Activated CD8-positive, alpha-beta memory T cell treated with anti-CD3 and anti-CD28 coated beads for 24 hours (primary cell): ENCODE measurements around the gene KIF2A.

ENCODE experiments used
- DNase-seq: peaks from one replicate; pipeline ENCODE4 v3.0.0-alpha.2; 2020

The KIF2A gene

DNA sequence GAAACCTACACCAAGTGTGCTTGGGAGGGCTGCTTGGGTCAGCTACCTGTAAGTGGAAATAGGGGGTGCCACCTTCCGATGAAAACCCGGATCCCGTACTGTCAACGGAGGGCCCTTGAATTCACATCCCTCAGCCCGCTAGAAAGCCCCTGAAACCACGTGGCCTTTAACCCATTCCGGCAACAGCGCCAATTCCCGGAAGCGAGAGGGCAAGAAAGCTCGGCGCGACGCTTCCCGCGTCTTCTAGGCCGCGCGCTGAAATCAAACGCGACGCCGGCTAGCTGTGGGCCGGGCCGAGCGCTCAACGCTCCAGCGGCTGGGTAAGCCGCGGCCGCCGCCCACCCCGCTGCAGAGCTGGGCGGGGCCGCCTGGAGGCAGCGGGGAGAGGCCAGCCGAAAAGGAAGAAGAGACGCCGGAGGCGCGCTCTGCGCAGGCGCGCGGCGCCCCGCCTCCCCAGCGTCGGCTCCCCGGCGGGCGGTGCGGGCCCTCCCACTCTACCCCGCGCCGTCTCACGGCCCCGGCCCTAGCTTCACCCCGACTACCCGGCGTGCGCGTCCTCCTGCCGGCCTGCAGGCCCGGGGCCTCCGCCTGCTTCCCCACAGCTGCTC lies at the start of gene KIF2A:
Gene KIF2A, plus strand, starts transcription at position 492 of the 608 bp plus-strand sequence. CDS start 267 bp downstream, outside the sequence.
- peak; percentile 94 for DNase-seq

DNA sequence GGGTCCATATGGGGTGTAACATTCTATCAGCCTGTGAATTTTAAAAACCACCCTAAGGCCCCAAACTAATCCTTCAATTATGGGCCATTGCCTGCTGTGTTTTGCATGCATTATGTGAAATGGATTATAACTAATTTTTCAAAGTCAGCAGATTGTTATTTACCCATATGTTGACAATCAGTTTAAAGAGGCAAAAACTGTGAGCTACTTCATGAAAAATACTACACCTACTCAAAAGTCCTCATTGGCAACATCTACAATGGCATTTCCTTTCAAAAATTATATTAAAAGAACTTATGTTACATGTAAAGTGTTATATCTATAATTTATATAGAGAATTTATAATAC lies 49.0 kb upstream of the KIF2A start:
- DNase-seq, result no peak

DNA sequence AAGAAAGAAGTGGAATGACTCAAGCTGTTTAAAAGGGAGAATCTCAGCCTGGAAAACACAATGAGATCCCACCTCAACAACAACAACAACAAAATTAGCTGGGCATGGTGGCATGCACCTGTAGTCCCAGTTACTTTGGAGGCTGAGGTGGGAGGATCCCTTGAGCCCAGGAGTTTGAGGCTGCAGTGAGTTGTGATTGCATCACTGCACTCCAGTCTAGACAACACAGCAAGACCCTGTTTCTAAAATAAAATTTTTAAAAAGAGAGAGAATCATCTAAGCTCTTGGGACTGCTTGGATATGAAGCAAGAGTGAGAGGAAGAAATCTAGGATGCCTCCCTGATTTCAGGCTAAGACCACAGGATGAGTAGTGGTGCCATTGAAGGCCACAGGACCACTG lies 47.4 kb upstream of the KIF2A start:
- no peak for DNase-seq

DNA sequence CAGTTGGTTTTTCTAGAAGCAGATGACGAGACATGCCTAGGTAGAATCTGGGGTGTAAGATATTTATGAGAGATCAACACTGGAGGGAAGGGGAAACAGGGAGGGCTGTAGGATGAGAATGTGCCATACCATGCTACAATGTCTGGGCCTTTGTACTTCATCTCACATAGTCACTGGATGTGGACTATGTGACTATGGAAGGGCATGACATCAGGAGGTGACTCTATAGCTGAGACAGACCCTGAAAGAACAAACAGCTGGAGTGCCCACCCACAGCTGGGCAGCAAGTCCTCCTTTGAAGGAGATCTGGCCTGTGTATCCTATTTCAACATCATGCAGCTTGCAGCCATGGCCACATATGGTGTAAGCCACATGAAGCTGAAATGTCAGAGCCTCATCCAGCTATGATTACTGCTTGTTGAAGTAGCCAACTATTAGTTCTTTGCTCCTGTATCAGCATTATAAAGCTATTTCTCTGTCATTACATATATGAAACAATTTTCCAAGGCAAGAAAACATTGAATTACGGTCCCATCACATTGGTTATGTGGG lies 46.2 kb upstream of the KIF2A start:
- no peak for DNase-seq

DNA sequence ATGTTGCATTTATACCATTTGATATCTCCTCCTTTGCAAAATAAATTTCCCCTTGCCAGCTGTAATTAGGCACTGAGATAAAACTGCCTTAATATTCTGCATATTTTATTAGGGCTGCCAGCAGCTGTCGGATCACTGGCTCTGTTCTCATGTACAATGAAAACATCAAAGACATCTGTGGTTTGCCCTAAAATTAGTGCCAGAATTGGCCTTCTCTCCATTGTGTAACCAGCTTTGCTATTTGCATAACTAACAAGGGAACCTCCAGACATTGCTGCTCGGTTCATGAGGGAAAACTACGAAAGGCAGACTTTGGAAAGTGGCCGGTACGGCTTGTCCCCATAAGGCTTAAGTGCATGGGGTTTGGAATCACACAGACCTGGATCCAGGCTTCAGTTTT lies 45.5 kb upstream of the KIF2A start:
- no peak for DNase-seq

DNA sequence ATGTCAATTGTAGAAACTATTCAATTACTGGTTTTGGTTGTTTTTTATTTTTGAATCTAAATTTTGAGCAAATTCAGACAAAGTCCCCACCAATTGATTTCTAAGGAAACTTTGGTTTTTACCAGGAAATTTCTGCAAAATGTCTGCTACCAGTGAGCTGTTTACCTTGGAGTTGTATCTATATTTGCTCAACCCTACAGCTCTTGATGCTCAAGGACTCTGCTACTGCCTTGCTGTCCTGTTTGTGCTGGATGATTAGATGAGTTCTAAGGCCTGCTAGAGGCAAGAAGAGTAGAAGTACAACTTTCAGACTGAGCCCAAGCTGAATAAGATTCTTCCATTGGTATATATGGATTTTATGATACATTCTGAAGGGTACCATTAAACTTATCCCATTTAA lies 42.6 kb upstream of the KIF2A start:
- no peak for DNase-seq

DNA sequence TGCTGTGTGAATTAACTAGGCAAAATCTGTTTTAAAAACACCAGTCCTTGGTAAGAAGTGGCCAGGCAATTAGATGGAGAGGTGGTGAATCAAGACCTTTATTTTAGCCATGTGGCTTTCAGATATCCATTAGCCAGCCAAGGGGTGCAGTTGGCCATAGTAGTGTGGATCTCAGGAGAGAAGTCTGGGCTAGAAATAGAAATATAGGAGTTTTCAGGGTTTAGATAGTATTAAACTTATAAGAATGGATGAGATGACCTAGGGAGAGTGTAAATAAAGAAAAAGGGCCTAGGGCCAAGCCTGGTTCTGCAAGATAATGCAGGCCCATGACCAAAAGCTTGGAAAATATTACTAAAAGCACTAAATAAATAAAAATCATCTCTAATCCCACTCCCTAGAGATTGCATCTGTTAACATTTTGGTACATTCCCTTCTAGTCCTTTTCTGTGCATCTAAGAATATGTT lies 40.3 kb upstream of the KIF2A start:
- no peak for DNase-seq

DNA sequence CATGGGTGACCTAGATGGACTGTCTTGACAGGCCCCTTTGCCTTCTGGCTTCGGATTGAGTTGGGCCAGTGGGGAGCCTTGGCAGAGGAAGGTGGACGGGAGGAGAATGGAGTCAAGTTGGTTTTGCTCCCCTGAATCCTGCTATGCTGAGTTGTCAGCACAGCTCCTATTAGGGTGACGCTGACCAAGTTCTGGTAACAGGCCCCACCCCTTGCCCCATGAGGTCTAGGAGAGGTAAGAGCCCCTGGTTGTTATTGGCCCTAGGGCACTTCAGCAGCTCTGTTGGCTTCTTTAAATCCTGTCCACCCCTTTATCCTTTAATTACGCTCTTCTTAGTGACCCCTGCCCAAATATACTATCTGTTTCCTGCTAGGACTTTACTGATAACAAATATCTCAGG lies 39.4 kb upstream of the KIF2A start:
- DNase-seq, result no peak

DNA sequence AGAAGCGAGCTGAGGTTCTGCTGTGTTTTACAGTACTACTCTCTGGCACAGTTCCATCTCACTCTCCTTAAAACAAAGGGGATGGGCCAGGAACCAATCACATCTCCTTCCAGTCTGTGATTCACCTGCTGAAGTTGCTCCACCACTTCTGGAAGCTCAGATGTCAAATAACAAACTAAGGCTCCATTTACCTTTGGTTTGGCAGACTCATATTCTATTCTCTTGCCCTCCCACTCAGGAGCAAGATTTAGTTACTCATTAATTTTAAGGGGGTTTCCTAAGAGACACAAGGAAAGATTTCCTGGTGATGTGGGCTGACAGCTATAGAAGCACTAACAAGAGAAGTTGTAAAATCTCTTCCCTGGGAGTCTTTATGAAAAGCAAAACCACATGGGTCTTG lies 37.8 kb upstream of the KIF2A start:
- DNase-seq, result no peak

DNA sequence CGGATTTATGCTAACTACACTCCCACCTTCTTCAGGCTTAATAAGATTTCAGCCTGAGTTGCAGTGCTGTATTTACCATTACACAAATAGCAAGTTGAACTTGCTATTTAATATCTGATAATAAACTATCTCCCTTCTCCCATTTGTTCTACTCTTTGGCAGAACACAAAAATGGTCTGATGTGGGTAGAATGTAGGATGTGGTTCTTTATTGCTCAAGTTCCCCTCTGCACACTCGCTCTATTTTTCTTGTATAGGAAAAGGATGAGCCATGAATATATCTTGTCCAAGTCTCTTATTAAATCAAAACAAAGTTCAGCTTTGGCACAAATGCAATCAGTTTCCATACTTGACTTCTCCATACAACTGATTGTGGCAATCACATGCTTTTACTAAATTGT lies 37.2 kb upstream of the KIF2A start:
- DNase-seq, result no peak

DNA sequence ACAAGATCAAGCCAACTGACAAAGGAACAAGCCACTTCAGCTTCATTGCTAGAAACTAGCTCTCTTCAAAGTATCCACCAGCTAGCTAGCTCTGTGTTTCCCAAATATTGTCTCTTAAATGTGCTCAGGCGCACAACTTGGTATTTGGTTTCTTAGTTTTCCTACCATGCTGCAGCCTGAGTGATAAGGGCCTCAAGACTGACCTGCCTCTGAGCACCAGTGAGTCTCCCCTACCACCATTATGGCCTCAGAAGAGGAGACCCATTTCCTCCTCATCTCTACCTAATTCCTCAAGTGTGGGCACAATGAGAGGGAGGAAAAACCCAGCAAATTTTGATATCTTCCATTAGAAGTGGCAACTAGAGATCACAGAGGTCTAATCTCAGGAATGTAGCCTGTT lies 34.6 kb upstream of the KIF2A start:
- no peak for DNase-seq

DNA sequence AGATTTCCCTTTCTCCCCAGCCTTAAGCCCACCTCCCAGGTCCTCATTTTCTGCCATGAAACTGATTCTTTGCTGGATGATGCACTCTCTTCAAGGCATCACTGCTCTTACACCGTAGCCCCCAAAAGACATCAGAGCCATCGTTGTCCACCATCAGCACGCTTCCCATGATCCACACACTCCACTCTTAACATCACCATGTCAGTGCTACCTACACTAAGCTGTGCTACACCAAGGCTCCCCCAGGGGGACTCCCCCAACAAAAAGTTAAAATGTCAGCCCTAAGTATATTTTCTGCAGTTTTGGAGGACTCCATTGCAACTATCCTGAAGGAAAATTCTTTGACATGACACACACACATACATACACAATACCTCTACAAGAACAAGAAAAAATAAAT lies 34.1 kb upstream of the KIF2A start:
- no peak for DNase-seq

DNA sequence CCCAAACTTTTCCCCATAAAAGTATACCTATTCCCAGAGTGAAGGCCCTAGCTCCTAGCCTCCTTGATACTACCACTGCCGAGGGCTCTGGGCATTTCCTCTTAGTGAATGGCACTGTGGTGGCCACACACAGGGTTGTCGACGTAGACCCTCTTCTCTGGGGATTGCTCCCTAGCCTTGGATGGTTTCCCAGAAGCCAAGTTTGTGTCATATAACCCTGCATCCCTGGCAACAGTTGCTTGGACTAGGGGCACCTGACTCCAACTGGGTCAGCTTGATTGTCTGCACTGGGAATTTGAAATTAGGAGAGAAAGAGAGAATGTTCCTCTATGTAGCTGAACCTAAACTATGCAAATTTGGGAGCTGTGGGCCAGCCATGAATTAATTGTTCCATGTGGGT lies 32.3 kb upstream of the KIF2A start:
- no peak for DNase-seq

DNA sequence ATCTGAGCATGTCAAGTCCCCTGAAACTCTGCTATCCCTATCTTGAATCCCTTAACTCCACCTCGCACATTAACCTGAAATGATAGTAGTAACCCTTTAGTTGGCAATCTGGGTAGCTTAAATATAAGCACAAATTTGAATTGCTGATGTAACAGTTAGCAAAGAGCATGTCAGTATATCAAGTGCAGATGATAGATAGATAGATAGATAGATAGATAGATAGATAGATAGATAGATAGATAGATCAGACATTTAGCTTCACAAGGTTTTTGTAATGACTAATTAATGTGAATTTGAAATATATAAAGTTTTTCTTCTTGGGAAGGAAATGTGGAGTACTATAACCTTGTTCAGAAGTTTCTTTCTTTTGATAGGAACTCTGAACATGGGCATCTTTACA lies 30.4 kb upstream of the KIF2A start:
- no peak for DNase-seq

DNA sequence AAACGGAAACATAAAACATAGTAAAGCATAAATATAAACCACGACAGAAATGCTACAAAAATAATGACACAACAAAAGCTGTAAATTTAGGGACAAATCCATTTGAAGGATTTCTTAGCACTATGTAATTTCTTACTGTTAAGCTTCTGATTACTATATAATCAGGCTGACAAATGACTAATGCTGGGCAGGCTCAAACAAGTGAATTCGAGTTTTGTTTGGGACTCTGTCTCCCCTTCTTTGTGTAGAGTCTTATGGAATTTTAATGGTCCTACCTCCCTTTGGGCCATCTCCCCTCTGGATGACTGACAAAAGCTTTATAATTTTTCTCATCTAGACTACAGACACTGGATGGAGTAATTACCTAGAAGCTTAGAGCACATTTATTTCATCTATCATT lies 24.6 kb upstream of the KIF2A start:
- no peak for DNase-seq

DNA sequence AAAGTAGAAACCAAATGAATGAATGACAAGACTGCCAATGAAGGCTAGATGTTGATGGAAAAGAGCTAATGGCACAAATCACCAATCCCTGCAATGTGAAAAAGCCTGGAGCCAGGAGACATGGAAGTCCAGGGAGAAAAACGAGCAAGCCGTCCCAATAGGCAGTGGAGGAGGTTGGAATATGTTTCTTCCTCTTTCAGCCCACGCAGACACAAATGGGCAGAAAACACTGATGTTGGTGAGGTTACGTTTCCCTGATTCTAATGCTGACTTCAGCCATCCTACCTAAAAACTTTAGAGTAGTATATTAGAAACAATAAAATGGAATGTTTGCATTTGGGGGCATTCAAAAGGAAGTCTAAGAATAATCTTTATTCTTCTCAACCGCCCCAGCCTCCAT lies 23.9 kb upstream of the KIF2A start:
- DNase-seq, result no peak

DNA sequence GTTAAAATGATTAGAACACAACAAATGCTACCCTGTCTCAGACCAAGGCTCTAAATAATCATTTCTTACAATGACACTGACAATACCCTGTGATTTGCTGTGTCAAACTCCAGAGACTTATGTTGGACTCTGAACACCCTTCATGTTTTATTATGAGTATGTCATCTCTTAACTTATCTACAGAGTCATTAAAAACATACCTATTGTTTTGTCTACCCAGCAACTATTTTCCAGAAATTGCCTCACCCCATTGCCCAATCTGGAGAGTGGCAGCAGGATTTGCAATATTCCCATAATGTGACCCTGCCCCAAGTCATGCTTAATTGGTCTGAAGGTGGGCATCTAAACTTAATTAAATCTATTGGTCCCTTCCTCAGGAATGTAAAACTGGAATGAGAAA lies 23.0 kb upstream of the KIF2A start:
- DNase-seq, result no peak

DNA sequence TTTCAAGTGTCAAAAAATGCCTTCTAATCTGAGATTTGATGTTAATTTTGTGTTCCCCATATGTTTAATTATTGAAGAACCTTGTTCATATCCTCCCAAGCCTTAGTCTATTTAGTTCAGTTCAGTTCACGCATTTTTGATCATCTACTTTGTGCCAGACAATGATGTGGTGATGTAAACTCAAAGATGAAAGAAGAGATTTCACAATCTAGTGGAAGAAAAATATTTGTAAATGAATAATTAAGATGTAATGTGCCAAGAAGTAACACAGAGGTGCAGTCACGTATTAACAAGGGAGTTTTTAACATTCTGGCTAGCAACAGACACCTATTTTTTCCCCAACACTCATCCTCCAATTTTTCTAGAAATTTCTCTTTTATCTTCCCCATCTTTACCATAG lies 22.1 kb upstream of the KIF2A start:
- no peak for DNase-seq

DNA sequence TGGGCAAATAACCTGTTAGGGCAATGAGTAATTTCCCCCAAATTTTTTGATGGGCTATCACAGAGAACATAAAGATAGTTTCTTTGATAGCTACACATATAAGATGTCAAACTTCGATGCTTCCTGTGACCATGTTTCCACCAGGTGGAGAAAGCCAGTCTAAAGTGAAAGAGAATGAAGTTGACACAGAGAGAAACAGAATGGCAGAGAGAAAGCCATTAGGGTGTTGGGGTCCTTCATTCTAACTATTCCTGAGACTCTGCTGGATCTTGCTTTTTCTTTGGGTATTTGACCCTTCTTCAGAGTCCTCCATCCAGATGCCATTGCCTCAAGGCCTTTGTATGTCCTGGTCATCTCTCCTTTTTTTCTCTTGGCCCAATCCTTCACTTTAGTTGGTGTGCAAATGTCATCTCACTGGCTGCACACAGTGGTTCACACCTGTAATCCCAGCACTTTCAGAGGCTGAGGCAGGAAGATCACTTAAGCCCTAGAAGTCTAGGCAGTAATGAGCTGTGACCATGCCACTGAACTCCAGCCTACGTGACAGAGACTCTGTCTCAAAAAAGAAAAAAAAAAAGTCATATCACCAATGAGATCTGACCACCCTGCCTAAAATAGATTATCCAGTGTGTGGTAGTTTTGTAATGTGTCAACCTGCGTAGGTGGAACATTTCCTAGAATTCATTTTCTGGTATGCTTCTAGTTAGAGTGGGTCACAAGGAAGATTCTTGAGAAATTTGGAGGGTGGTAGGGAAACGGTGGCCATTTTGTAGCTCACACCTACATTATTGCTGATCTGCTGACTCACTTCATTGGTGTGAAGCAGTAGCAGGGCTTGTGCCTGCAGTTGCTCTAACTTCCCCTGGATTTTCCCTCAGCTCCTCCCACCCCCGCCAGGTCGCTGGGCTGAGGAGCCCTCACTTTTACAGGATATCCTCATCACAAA lies 20.8 kb upstream of the KIF2A start:
- peak; percentile 84 for DNase-seq

DNA sequence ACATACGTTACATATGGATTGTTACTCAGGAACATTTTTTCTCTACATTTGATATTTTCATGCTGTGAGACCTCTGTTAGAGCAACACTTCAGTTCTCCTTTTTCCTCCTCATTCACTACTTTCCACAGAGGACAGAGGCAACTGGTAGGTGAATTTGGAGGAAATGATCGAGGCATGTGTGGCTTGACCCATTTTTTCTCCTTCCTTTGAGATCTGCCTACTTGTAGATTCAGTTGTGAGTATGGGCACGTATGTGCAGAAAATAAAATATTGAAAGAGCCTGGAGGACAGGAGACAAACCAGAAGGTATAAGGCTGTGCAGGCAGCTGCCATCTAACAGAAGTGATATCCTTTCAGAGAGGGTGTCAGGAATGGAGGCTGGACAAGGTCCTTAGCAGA lies 19.2 kb upstream of the KIF2A start:
- DNase-seq, result no peak

DNA sequence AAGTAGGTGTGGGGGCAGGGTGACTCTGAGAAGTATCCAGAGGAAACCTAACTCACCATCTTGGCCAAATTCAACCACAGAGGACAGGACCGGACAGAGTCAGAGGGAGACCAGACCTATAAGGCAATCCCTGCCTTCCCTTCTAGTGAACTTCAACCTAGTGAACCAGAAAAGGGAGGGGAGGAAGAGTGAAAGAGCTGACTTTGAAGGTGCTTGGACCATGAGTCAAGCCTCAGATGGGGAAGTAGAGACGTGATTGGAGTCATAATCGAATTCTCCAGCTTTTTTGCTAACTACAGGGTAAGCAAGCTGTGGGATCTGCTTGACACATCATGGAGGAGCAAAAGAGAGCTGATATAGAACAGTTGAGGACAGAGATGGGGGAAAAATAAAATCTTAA lies 18.8 kb upstream of the KIF2A start:
- no peak for DNase-seq

DNA sequence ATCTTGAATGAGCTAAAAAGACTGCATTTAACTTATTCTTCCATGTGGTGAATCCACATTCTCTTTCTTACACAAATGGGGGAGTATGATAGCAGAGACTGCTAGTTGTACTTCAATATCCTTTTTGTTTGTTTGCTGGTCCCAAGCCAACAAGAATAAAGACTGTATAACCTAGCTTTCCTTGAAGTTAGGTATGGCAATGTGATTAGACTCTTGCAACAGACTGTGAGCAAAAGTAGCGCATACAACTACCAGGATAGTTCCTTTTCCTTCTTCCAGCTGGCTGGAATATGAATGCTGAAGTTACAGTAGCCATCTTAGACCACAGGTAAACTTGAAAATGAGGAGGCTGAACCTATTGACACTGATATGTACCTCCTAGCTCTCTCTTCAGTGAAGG lies 17.9 kb upstream of the KIF2A start:
- no peak for DNase-seq

DNA sequence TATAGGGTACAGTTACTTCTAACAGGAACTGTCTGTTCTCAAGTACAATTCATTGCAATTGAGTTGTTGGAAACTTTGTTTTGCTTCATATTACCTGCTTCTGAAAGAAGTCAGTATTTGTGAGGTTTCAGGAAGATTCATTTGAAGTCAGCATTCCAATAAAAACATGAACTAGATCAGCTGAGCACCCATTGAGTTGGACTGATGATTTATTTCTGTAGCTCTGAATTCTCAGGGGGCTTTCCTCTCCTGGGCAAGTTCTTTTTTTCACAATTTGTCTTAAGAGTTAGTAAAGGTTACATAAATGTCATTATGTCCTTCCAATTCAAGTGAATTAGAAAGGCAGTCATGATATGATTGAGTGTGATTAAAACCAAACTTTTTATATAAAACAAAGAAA lies 16.2 kb upstream of the KIF2A start:
- no peak for DNase-seq

DNA sequence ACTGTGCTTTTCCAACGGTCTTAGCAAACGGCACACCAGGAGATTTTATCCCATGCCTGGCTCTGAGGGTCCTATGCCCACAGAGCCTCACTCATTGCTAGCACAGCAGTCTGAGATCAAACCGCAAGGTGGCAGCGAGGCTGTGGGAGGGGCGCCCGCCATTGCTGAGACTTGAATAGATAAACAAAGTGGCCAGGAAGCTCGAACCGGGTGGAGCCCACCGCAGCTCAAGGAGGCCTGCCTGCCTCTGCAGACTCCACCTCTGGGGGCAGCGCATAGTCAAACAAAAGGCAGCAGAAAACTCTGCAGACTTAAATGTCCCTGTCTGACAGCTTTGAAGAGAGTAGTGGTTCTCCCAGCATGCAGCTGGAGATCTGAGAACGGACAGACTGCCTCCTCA lies 14.2 kb upstream of the KIF2A start:
- peak; percentile 76 for DNase-seq
